ENCODE results near the gene SNRPD2.
A peak's percentile ranks its signal among the peaks of the same experiment; 100 is the strongest.
"Not testable (repeated sequence)": the region's sequence is repeated elsewhere in the genome, so short reads cannot be mapped to it uniquely, and the experiment has no call there.

Gene SNRPD2

DNA sequence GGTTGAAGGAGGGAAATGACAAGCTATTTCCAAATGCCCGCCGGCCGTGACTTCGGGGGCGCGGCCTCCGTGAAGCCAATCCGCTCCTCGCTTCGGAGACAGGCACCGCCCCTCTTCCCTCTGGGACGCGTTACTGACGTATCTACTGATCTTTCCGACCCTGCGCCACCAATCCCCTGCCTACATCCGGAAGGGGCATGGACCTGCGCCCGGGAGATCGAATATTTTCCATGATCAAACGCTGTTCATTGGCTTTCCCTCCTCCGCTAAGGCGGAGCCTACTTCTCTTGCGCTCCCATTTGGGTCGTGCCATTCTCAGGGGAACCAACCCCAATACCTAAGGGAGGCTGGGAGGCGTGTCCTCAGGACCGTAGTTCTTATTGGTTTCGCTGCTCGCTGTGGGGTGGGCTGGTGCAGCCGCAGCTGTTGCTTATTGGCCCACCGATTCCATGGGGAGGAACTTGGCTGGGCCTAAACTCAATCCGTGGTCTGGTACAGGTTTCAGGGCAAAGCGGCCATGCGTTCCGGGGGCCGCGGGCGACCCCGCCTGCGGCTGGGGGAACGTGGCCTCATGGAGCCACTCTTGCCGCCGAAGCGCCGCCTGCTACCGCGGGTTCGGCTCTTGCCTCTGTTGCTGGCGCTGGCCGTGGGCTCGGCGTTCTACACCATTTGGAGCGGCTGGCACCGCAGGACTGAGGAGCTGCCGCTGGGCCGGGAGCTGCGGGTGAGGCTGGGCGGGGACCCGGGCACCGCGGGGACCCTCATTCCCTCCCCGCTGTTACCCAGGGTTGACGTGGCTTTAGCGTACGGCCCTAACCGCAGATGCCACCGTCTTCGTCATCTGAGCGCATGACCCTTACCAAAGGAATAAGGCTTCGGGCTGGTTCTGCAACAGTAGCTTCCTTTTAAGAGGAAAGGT lies 693 bp upstream of the SNRPD2 start, which contains the start of gene QPCTL:
Gene QPCTL (plus strand): TSS at position 480 of the 919 bp plus-strand sequence. CDS start 38 bp downstream, at position 518.
- no peaks in the 10 kb centered on the region for H3K9me3 ChIP-seq (ENCODE audit: low read length)
- peaks cover 13% of the 10 kb centered on the region for H3K4me1 ChIP-seq (ENCODE audit: insufficient read depth, low read length)
- H3K4me3 ChIP-seq (ENCODE audit: low read depth in 1 of 2, low read length in 2 of 2), result peak within 1 kb of the TSS; percentile 82 to 83
- H3K27ac ChIP-seq (ENCODE audit: low read depth, low read length), result peak within 1 kb of the TSS; percentile 91
- peaks cover 11% of the 10 kb centered on the region for H3K36me3 ChIP-seq (ENCODE audit: insufficient read depth, low read length)
- H3K27me3 ChIP-seq (ENCODE audit: control insufficient read depth in 1 of 2, insufficient read depth in 2 of 2, low read length in 2 of 2), result no peaks in the 10 kb centered on the region
- H3K9ac ChIP-seq (ENCODE audit: low read length), result peak within 1 kb of the TSS; percentile 79

DNA sequence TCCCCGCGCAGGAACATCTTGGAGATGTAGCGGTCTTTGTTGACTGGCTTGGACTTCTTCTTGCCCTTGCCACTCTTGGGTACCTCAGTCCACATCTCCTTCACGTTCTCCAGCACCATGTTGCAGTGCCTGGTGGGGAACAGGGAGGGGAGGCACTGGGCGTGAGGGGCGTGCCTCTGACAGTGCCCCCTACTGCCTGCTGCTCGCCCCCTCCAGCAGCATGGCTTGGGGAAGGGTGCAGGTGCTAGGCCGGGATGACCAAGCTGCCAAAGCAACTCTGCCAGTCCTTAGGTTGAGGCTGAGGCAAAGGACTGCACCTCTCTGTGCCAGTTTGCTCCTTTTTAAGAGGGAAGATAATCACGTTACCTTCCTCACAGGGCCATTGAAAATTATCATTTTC lies 4.2 kb downstream of the SNRPD2 start:
- no peaks in the 10 kb centered on the region for H3K27me3 ChIP-seq (ENCODE audit: control insufficient read depth in 1 of 2, insufficient read depth in 2 of 2, low read length in 2 of 2)
- peaks cover 30% of the 10 kb centered on the region for H3K36me3 ChIP-seq (ENCODE audit: insufficient read depth, low read length)
- no peaks in the 10 kb centered on the region for H3K9me3 ChIP-seq (ENCODE audit: low read length)
- peaks cover 8% of the 10 kb centered on the region for H3K4me1 ChIP-seq (ENCODE audit: insufficient read depth, low read length)
- no peak overlapping the region for H3K9ac ChIP-seq (ENCODE audit: low read length)
- no peak overlapping the region for H3K27ac ChIP-seq (ENCODE audit: low read depth, low read length)
- no peak overlapping the region for H3K4me3 ChIP-seq (ENCODE audit: low read depth in 1 of 2, low read length in 2 of 2)

DNA sequence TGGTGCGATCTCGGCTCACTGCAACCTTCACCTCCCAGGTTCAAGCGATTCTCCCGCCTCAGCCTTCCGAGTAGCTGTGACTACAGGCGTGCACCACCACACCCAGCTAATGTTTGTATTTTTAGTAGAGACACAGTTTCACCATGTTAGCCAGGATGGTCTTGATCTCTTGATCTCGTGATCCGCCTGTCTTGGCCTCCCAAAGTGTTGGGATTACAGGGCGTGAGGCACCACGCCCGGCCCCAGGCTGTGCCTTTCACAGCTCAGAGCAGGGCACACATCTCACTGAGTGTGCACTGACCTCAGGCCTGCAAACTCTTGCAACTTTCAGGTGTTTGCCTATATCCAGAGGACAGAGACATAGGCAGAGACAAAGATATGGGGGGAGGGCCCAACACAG lies 6.7 kb downstream of the SNRPD2 start:
- H3K27me3 ChIP-seq (ENCODE audit: control insufficient read depth in 1 of 2, insufficient read depth in 2 of 2, low read length in 2 of 2); H3K4me3 ChIP-seq (ENCODE audit: low read depth in 1 of 2, low read length in 2 of 2); H3K27ac ChIP-seq (ENCODE audit: low read depth, low read length); H3K9ac ChIP-seq (ENCODE audit: low read length); H3K9me3 ChIP-seq (ENCODE audit: low read length); H3K4me1 ChIP-seq (ENCODE audit: insufficient read depth, low read length): not testable (repeated sequence)
- H3K36me3 ChIP-seq (ENCODE audit: insufficient read depth, low read length), result peaks cover 30% of the 10 kb centered on the region

DNA sequence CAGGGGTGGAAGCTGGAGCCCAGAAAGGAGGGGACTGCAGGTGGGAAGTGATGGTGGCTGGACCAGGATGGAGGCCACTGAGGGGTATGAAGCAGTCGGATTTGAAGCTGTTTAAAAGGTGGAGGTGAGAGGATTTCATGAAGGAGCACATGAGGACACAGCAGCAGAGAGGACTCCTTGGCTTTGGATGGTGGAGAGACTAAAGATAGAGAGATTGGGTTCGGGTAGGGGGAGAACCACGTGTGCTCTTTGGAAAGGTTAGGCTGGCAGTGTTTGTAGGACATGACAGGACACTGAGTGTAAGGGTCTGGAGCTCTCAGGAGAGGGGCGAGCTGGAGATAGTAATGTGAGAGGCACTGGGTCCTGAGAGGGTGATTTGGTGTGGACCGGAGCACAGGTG lies 8.8 kb downstream of the SNRPD2 start:
- Histone ChIP-seq H3K9ac (ENCODE audit: low read length) (no peak overlapping the region), H3K4me3 (ENCODE audit: low read depth in 1 of 2, low read length in 2 of 2) (no peak overlapping the region), H3K4me1 (ENCODE audit: insufficient read depth, low read length) (peaks cover 3% of the 10 kb centered on the region), H3K27me3 (ENCODE audit: control insufficient read depth in 1 of 2, insufficient read depth in 2 of 2, low read length in 2 of 2) (peaks cover 11 to 23% of the 10 kb centered on the region in 2 donors), H3K36me3 (ENCODE audit: insufficient read depth, low read length) (peaks cover 24% of the 10 kb centered on the region), H3K9me3 (ENCODE audit: low read length) (no peaks in the 10 kb centered on the region), H3K27ac (ENCODE audit: low read depth, low read length) (no peak overlapping the region)

DNA sequence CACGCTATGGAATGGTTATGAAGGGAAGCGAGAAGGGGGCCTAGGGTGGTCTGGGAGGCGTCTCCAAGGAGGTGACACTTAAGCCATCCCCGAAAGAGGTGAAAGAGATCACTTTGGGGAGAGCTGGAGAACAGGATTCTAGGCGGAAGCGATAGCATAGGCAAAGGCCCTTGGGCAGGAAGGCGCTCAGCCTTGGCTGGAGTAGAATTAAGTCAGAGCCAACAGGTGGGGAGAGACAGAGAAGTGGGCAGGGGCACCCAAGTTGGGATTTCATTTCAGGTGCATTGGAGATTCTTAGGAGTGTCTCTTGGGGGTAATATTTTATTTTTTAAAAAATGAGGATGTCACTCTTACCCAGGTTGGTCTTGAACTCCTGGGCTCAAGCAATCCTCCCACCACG lies 9.6 kb downstream of the SNRPD2 start:
- Histone ChIP-seq H3K27ac (ENCODE audit: low read depth, low read length) (no peak overlapping the region), H3K27me3 (ENCODE audit: control insufficient read depth in 1 of 2, insufficient read depth in 2 of 2, low read length in 2 of 2) (peaks cover 18 to 31% of the 10 kb centered on the region in 2 donors), H3K4me1 (ENCODE audit: insufficient read depth, low read length) (peaks cover 10% of the 10 kb centered on the region), H3K9ac (ENCODE audit: low read length) (no peak overlapping the region), H3K36me3 (ENCODE audit: insufficient read depth, low read length) (peaks cover 16% of the 10 kb centered on the region), H3K9me3 (ENCODE audit: low read length) (no peaks in the 10 kb centered on the region), H3K4me3 (ENCODE audit: low read depth in 1 of 2, low read length in 2 of 2) (peak overlapping the region in 1 of 2 donors; percentile 43)

DNA sequence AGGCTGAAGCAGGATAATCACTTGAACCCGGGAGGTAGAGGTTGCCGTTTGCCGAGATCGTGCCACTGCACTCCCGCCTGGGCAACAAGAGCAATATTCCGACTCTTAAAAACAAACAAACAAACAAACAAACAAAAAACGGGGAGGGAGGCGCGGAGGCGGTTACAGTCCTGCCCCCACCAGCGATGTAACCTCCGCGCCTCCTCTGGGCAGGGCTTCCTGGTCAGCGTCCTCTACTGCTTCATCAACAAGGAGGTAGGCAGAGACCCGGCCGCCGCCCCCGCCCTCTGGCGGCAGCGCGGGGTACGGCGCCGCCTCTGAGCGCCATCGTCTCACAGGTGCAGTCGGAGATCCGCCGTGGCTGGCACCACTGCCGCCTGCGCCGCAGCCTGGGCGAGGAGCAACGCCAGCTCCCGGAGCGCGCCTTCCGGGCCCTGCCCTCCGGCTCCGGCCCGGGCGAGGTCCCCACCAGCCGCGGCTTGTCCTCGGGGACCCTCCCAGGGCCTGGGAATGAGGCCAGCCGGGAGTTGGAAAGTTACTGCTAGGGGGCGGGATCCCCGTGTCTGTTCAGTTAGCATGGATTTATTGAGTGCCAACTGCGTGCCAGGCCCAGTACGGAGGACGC lies 10.2 kb downstream of the SNRPD2 start:
- Histone ChIP-seq H3K27me3 (ENCODE audit: control insufficient read depth in 1 of 2, insufficient read depth in 2 of 2, low read length in 2 of 2) (peaks cover 23 to 37% of the 10 kb centered on the region in 2 donors), H3K4me3 (ENCODE audit: low read depth in 1 of 2, low read length in 2 of 2) (peak overlapping the region; percentile 43 to 52), H3K27ac (ENCODE audit: low read depth, low read length) (peak overlapping the region; percentile 21), H3K9me3 (ENCODE audit: low read length) (no peaks in the 10 kb centered on the region), H3K36me3 (ENCODE audit: insufficient read depth, low read length) (peaks cover 13% of the 10 kb centered on the region), H3K4me1 (ENCODE audit: insufficient read depth, low read length) (peaks cover 10% of the 10 kb centered on the region), H3K9ac (ENCODE audit: low read length) (no peak overlapping the region)

DNA sequence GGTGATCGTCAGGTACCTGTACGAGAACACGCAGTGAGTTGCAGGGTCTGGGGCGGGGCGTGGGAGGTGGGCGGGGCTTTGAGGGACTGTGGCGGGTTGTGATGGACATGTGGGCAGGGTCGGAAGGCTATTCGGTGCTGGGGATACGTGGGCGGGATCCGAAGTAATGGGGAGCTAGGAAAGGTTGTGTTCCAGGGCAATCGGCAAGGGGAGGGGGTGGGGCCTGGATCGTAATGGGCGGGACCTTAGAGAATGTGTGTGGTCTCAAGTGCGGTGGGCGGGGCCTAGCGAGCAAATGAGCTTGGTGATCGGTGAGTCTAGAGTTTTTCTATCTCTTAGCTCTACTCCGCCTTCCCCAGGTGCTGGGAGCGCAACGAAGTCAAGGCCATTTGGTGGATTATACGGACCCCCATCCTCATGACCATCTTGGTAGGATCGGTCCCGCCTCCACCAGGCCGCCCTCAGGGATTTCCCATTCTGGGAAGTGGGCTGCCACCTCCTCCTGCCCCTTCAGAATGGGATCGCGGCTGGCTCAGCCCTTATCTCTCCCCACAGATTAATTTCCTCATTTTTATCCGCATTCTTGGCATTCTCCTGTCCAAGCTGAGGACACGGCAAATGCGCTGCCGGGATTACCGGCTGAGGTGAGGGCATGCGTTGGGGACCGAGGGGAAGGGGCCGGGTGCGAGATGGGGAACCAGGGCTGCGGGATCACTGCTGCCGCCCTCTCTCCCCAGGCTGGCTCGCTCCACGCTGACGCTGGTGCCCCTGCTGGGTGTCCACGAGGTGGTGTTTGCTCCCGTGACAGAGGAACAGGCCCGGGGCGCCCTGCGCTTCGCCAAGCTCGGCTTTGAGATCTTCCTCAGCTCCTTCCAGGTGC lies 14.2 kb downstream of the SNRPD2 start:
- peaks cover 23 to 42% of the 10 kb centered on the region in 2 donors for H3K27me3 ChIP-seq (ENCODE audit: control insufficient read depth in 1 of 2, insufficient read depth in 2 of 2, low read length in 2 of 2)

DNA sequence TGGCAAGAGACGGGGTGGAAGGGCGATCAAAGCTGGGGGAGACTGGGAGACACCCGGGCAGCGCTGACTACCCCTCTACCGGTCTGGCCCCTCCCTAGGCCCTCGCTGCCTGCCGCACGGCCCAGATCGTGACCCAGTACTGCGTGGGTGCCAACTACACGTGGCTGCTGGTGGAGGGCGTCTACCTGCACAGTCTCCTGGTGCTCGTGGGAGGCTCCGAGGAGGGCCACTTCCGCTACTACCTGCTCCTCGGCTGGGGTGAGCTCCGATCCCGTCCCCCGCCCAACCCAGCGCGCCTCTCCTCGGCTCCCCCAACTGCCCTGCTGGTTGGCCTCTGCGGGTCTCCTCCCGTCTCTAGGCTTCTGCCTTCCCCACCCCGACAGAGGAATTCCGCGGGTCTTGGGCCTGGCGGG lies 14.9 kb downstream of the SNRPD2 start:
- H3K4me3 ChIP-seq (ENCODE audit: low read depth in 1 of 2, low read length in 2 of 2), result no peak overlapping the region
- no peak overlapping the region for H3K9ac ChIP-seq (ENCODE audit: low read length)
- no peaks in the 10 kb centered on the region for H3K36me3 ChIP-seq (ENCODE audit: insufficient read depth, low read length)
- peaks cover 10% of the 10 kb centered on the region for H3K4me1 ChIP-seq (ENCODE audit: insufficient read depth, low read length)
- H3K9me3 ChIP-seq (ENCODE audit: low read length), result no peaks in the 10 kb centered on the region
- peaks cover 23 to 49% of the 10 kb centered on the region in 2 donors for H3K27me3 ChIP-seq (ENCODE audit: control insufficient read depth in 1 of 2, insufficient read depth in 2 of 2, low read length in 2 of 2)
- no peak overlapping the region for H3K27ac ChIP-seq (ENCODE audit: low read depth, low read length)

More for the DNA sequence above, 14.2 kb downstream of the SNRPD2 start:
- Histone ChIP-seq H3K9ac (ENCODE audit: low read length) (no peak overlapping the region), H3K9me3 (ENCODE audit: low read length) (no peaks in the 10 kb centered on the region), H3K4me1 (ENCODE audit: insufficient read depth, low read length) (peaks cover 10% of the 10 kb centered on the region), H3K36me3 (ENCODE audit: insufficient read depth, low read length) (no peaks in the 10 kb centered on the region), H3K27ac (ENCODE audit: low read depth, low read length) (no peak overlapping the region), H3K4me3 (ENCODE audit: low read depth in 1 of 2, low read length in 2 of 2) (peak overlapping the region in 1 of 2 donors; percentile 9)

DNA sequence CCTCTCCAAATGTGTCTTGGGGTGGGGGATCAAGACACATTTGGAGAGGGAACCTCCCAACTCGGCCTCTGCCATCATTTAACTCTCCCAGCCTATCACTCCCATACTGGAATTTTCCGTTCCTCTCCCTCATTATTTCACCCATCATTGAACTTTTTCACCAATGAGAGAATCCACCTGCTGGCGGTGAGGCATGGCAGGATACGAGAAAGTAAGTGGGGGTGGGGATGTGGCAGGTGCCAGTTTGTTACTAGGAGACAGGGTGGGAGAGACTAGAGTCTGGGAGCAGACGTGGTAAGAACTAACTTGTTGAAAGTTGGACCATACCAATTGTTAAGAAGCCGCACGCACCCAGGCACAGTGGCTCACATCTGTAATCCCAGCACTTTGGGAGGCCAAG lies 16.8 kb downstream of the SNRPD2 start:
- Histone ChIP-seq H3K4me3 (ENCODE audit: low read depth in 1 of 2, low read length in 2 of 2) (no peak overlapping the region), H3K27ac (ENCODE audit: low read depth, low read length) (no peak overlapping the region), H3K36me3 (ENCODE audit: insufficient read depth, low read length) (no peaks in the 10 kb centered on the region), H3K27me3 (ENCODE audit: control insufficient read depth in 1 of 2, insufficient read depth in 2 of 2, low read length in 2 of 2) (peaks cover 35 to 63% of the 10 kb centered on the region in 2 donors), H3K9ac (ENCODE audit: low read length) (no peak overlapping the region), H3K9me3 (ENCODE audit: low read length) (no peaks in the 10 kb centered on the region), H3K4me1 (ENCODE audit: insufficient read depth, low read length) (peaks cover 10% of the 10 kb centered on the region)

DNA sequence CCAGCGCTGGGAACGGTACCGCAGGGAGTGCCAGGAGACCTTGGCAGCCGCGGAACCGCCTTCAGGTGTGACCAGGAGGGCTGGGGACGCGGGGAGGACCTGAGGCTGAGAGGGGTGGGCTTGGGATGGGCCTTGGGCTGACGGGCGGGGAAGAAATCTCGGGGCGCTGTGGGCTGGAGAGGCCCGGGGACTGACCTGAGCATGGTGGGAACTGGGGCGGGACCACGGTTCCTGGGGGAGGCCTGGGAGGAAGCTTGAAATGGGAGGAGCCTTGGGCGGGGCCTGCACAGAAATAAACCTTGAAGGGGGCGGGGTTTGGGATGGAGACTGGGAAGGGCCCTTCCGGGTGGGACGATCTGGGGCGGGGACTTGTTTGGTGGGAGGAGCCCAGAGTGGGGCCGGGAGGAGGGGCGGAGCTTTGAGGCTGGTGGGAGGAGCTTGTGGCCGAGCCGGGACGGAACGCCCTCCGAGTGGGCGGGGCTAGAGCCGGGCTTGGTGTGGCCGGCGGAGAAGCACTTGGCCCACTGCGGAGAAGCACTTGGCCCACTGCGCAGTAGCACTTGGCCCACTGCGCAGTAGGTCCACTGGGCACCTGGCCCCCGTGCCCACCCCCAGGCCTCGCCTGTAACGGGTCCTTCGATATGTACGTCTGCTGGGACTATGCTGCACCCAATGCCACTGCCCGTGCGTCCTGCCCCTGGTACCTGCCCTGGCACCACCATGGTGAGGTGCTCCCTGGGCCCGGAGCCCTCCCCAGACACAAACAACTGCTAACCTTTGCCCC lies 20.9 kb downstream of the SNRPD2 start:
- H3K4me3 ChIP-seq (ENCODE audit: low read depth in 1 of 2, low read length in 2 of 2), result no peak overlapping the region

More for the DNA sequence above, 20.9 kb downstream of the SNRPD2 start:
- Histone ChIP-seq H3K27ac (ENCODE audit: low read depth, low read length) (no peak overlapping the region), H3K4me1 (ENCODE audit: insufficient read depth, low read length) (peaks cover 12% of the 10 kb centered on the region), H3K36me3 (ENCODE audit: insufficient read depth, low read length) (no peaks in the 10 kb centered on the region), H3K27me3 (ENCODE audit: control insufficient read depth in 1 of 2, insufficient read depth in 2 of 2, low read length in 2 of 2) (peaks cover 30 to 52% of the 10 kb centered on the region in 2 donors), H3K9ac (ENCODE audit: low read length) (no peak overlapping the region), H3K9me3 (ENCODE audit: low read length) (no peaks in the 10 kb centered on the region)
